Neural cell (in vitro differentiated cells): ENCODE results near the gene MMP28. TPM values are rescaled to one million over a fixed set of nuclear protein-coding genes. Genes with fewer than 3 reads are reported as not detected.

Experiments
- H2AFZ ChIP-seq: fragments of 200-600, 300-800 bp; sonication (generic), shearing (Covaris generic); 2 replicates; pipeline ENCODE4 v1.6.0; 2014; ENCODE audit warnings: low read depth, mild to moderate bottlenecking, antibody characterized with exemption, low read length, moderate library complexity
- H3F3A ChIP-seq: fragments of 200-600 bp; shearing (Covaris generic); 2 replicates; pipeline ENCODE4 v1.6.1; 2016; ENCODE audit warnings: mild to moderate bottlenecking, moderate library complexity, mixed read lengths, antibody characterized with exemption, low read length; ENCODE audit not compliant: insufficient read depth, poor library complexity, severe bottlenecking
- H3K27ac ChIP-seq: fragments of 200-600, 300-800 bp; sonication (generic), shearing (Covaris generic); 2 replicates; pipeline ENCODE4 v1.5.1; 2014; ENCODE audit warnings: mild to moderate bottlenecking, low read length, moderate library complexity
- H3K27me3 ChIP-seq: fragments of 300-800, 200-600 bp; sonication (generic), shearing (Covaris generic); 2 replicates; pipeline ENCODE4 v1.6.0; 2014; ENCODE audit warnings: mild to moderate bottlenecking, low read depth, low read length, moderate library complexity; ENCODE audit not compliant: insufficient read depth
- H3K36me3 ChIP-seq: fragments of 300-800, 200-600 bp; sonication (generic), shearing (Covaris generic); 2 replicates; pipeline ENCODE4 v1.5.1; 2014; ENCODE audit warnings: mild to moderate bottlenecking, antibody characterized with exemption, low read length, moderate library complexity; ENCODE audit not compliant: insufficient read depth
- H3K4me2 ChIP-seq: fragments of 300-800, 200-600 bp; sonication (generic), shearing (Covaris generic); 2 replicates; pipeline ENCODE4 v1.6.0; 2014; ENCODE audit warnings: mild to moderate bottlenecking, low read length
- H3K4me3 ChIP-seq: fragments of 300-800, 200-600 bp; sonication (generic), shearing (Covaris generic); 2 replicates; pipeline ENCODE4 v1.5.1; 2014; ENCODE audit warnings: mild to moderate bottlenecking, low read length, moderate library complexity
- H3K79me2 ChIP-seq: fragments of 200-600 bp; shearing (Covaris generic); replicated peaks from 2 replicates; pipeline ENCODE4 v1.6.0; 2014; ENCODE audit warnings: mild to moderate bottlenecking, low read length, moderate library complexity; ENCODE audit not compliant: insufficient read depth
- H3K9ac ChIP-seq: fragments of 300-800, 200-600 bp; sonication (generic), shearing (Covaris generic); 2 replicates; pipeline ENCODE4 v1.6.1; 2016; ENCODE audit warnings: mild to moderate bottlenecking, low read length, mixed read lengths
- H3K9me2 ChIP-seq: fragments of 200-600 bp; shearing (Covaris generic); 2 replicates; pipeline ENCODE4 v1.6.1; 2016; ENCODE audit warnings: mild to moderate bottlenecking, low read length, mixed read lengths; ENCODE audit not compliant: insufficient read depth
- H3K9me3 ChIP-seq: fragments of 200-600, 300-800 bp; sonication (generic), shearing (Covaris generic); 2 replicates; pipeline ENCODE4 v1.6.1; 2016; ENCODE audit warnings: mild to moderate bottlenecking, mixed run types, low read length, moderate library complexity, mixed read lengths
- H4K20me1 ChIP-seq: fragments of 200-600 bp; shearing (Covaris generic); 2 replicates; pipeline ENCODE4 v1.6.1; 2016; ENCODE audit warnings: mild to moderate bottlenecking, mixed run types; ENCODE audit not compliant: insufficient read depth
- CTCF ChIP-seq: fragments of 450-650 bp; IDR thresholded peaks from 2 replicates; pipeline ENCODE4 v1.5.1; 2014; ENCODE audit warnings: antibody characterized with exemption, mild to moderate bottlenecking, moderate library complexity; ENCODE audit not compliant: poor library complexity, severe bottlenecking
- EP300 ChIP-seq: fragments of 450-650 bp; conservative IDR thresholded peaks from 2 replicates; pipeline ENCODE4 v1.6.1; 2014; ENCODE audit warnings: antibody characterized with exemption, mild to moderate bottlenecking, moderate library complexity; ENCODE audit not compliant: poor library complexity, severe bottlenecking
- EZH2 ChIP-seq: fragments of 200-600, 300-800 bp; shearing (Covaris generic), sonication (generic); IDR thresholded peaks from 2 replicates; pipeline ENCODE4 v1.6.1; 2014; ENCODE audit warnings: antibody characterized with exemption, low read length, borderline replicate concordance, mild to moderate bottlenecking; ENCODE audit not compliant: insufficient read depth, poor library complexity, severe bottlenecking
- MXI1 ChIP-seq: fragments of 450-650 bp; conservative IDR thresholded peaks from 2 replicates; pipeline ENCODE4 v1.6.1; 2014; ENCODE audit warnings: antibody characterized with exemption, mild to moderate bottlenecking; ENCODE audit not compliant: poor library complexity, severe bottlenecking
- POLR2AphosphoS5 ChIP-seq: IDR thresholded peaks from 2 replicates; pipeline ENCODE4 v1.6.1; 2012
- RAD21 ChIP-seq: fragments of 450-650 bp; conservative IDR thresholded peaks from 2 replicates; pipeline ENCODE4 v1.6.1; 2014; ENCODE audit warnings: antibody characterized with exemption, mild to moderate bottlenecking, moderate library complexity
- REST ChIP-seq: IDR thresholded peaks from 2 replicates; pipeline ENCODE4 v1.6.1; 2012; ENCODE audit warnings: borderline replicate concordance
- SMC3 ChIP-seq: fragments of 450-650 bp; conservative IDR thresholded peaks from 2 replicates; pipeline ENCODE4 v1.6.1; 2014; ENCODE audit warnings: antibody characterized with exemption, mild to moderate bottlenecking, moderate library complexity; ENCODE audit not compliant: poor library complexity
- TAF1 ChIP-seq: IDR thresholded peaks from 2 replicates; pipeline ENCODE4 v1.6.1; 2012; ENCODE audit warnings: low read depth
- polyA plus RNA-seq: library from polyadenylated mRNA; depleted of rRNA; stranded (reverse); fragments of >200 nt; gene quantifications from 2 replicates; pipeline ENCODE4 v1.2.3, GENCODE V29; 2014

MMP28 gene
- polyA plus RNA-seq, 1 donor from 2014 or later: 0.31 TPM

- Histone ChIP-seq H4K20me1 (no peaks in the 10 kb centered on the region), H3K9me3 (no peaks in the 10 kb centered on the region), H3K27me3 (peaks cover 36% of the 10 kb centered on the region), H3K4me3 (no peak overlapping the region), H2AFZ (no peak overlapping the region), H3F3A (no peaks in the 10 kb centered on the region), H3K9ac (no peak overlapping the region), H3K9me2 (no peaks in the 10 kb centered on the region), H3K4me2 (no peak overlapping the region), H3K36me3 (no peaks in the 10 kb centered on the region), H3K79me2 (no peaks in the 10 kb centered on the region), H3K27ac (no peak overlapping the region)
- TF ChIP-seq CTCF: no peak
- TF ChIP-seq RAD21: no peak
- no peak for TF ChIP-seq POLR2AphosphoS5
- TF ChIP-seq MXI1: no peak
- TF ChIP-seq SMC3: no peak
- no peak for TF ChIP-seq EZH2
- TF ChIP-seq TAF1: no peak
- TF ChIP-seq EP300: no peak
Observed at GRCh38 chr17:35799942-35800341, 4.5 kb upstream of the MMP28 start.

- no peaks in the 10 kb centered on the region for H3K79me2 ChIP-seq
- no peak overlapping the region for H3K4me2 ChIP-seq
- H4K20me1 ChIP-seq: no peaks in the 10 kb centered on the region
- H3K4me3 ChIP-seq: no peak overlapping the region
- H2AFZ ChIP-seq: no peak overlapping the region
- no peaks in the 10 kb centered on the region for H3K36me3 ChIP-seq
- no peaks in the 10 kb centered on the region for H3F3A ChIP-seq
- H3K9me2 ChIP-seq: no peaks in the 10 kb centered on the region
- H3K27me3 ChIP-seq: peaks cover 56% of the 10 kb centered on the region
- no peak overlapping the region for H3K27ac ChIP-seq
- TF ChIP-seq EZH2: no peak
- TF ChIP-seq REST: no peak
- no peak for TF ChIP-seq POLR2AphosphoS5
- TF ChIP-seq EP300: no peak
- no peak for TF ChIP-seq TAF1
- no peak for TF ChIP-seq MXI1
- TF ChIP-seq CTCF: no peak
- TF ChIP-seq RAD21: no peak
- TF ChIP-seq SMC3: no peak
- H3K9ac ChIP-seq: no peak overlapping the region
- H3K9me3 ChIP-seq: no peaks in the 10 kb centered on the region
Observed at GRCh38 chr17:35797918-35798317, 2.5 kb upstream of the MMP28 start.
